Keratinocyte (primary cell): ENCODE measurements around the gene ARHGDIG.

Experiments used
- CTCF ChIP-seq, 3 experiments: IDR thresholded peaks in 1 of 3; conservative IDR thresholded peaks in 1 of 3; optimal IDR thresholded peaks in 1 of 3; 2 replicates in 2 of 3; 3 replicates in 1 of 3; pipeline versions ENCODE3 to v1.5.1; 2011; ENCODE audit warnings: low read length in 3 of 3, mild to moderate bottlenecking in 3 of 3, moderate library complexity in 2 of 3, control low read depth in 1 of 3, inconsistent platforms in 1 of 3; ENCODE audit not compliant: insufficient read depth in 2 of 3; ENCODE audit errors: extremely low read depth in 1 of 3
- EZH2 ChIP-seq: IDR thresholded peaks from one replicate; pipeline ENCODE4 v1.6.1; 2012; ENCODE audit warnings: inconsistent platforms, mild to moderate bottlenecking, low read length, moderate library complexity

- no peak for TF ChIP-seq CTCF (optimal IDR thresholded peaks at IDR 0.05 in 1 of 3, IDR thresholded peaks at IDR 0.05 in 1 of 3, conservative IDR thresholded peaks at IDR 0.05 in 1 of 3; ENCODE audit: extremely low read depth in 1 of 3, insufficient read depth in 2 of 3, low read length in 3 of 3)
- no peak for TF ChIP-seq EZH2
These were observed 17.1 kb upstream of the ARHGDIG start for GRCh38 chr16:263182-263774.
